B cell (primary cell): ENCODE measurements around the gene NCOA1. TPM values are rescaled to one million over a fixed set of nuclear protein-coding genes. Genes with fewer than 3 reads are reported as not detected.

ENCODE experiments used
- ATAC-seq: fragments of 200-7000 bp; cut with Tn5 transposase; one replicate; pipeline ENCODE4 v1.10.0; 2021; ENCODE audit warnings: low read depth, mild to moderate bottlenecking, moderate number of reproducible peaks, moderate library complexity
- CTCF ChIA-PET: fragments of 350-600 bp; sonication (Branson Sonifier 250); formaldehyde crosslinking; loops from one replicate; lab custom pipeline; 2021; ENCODE audit warnings: antibody characterized with exemption, inconsistent platforms; lab: Charles Lee
- POLR2A ChIA-PET: fragments of 350-600 bp; sonication (Branson Sonifier 250); formaldehyde crosslinking; loops from one replicate; lab custom pipeline; 2021; ENCODE audit warnings: antibody characterized with exemption; lab: Charles Lee
- DNase-seq: peaks from one replicate; pipeline ENCODE4 v3.0.0; 2013
- H2AFZ ChIP-seq: 2 replicates; pipeline ENCODE4 v1.6.1; 2012; ENCODE audit warnings: mild to moderate bottlenecking, low read depth, low read length; ENCODE audit not compliant: insufficient read depth, poor library complexity, severe bottlenecking
- H3K27ac ChIP-seq, 2 donors: 1 replicate in 1 of 2; 2 replicates in 1 of 2; pipeline ENCODE4 v1.5.1; 2012 to 2013; ENCODE audit warnings: low read length in 2 of 2, mild to moderate bottlenecking in 2 of 2, moderate library complexity in 1 of 2
- H3K27me3 ChIP-seq, 4 experiments: fragments of 200-600 bp in 1 of 4; sonication (generic) in 1 of 4; replicated peaks in 1 of 4; 1 replicate in 2 of 4; 2 replicates in 2 of 4; pipeline versions ENCODE4 v1.6.1 to v1.7.0; 2013 to 2016; ENCODE audit warnings: low read length in 3 of 4, mild to moderate bottlenecking in 2 of 4, mixed read lengths in 1 of 4, moderate library complexity in 1 of 4; ENCODE audit not compliant: insufficient read depth in 4 of 4, control insufficient read depth in 3 of 4; ENCODE audit errors: control extremely low read depth in 1 of 4
- H3K36me3 ChIP-seq, 2 experiments: replicated peaks in 1 of 2; 1 replicate in 1 of 2; 2 replicates in 1 of 2; pipeline versions ENCODE4 v1.6.1 to v1.7.1; 2013; ENCODE audit warnings: low read length in 1 of 2; ENCODE audit not compliant: insufficient read depth in 2 of 2, control insufficient read depth in 1 of 2; ENCODE audit errors: control extremely low read depth in 1 of 2, extremely low read depth in 1 of 2
- H3K4me1 ChIP-seq, 2 donors: fragments of 200-600 bp in 1 of 2; sonication (generic) in 1 of 2; 1 replicate in 1 of 2; 2 replicates in 1 of 2; pipeline versions ENCODE4 v1.5.1 to v1.6.1; 2013 to 2017; ENCODE audit warnings: low read length in 2 of 2; ENCODE audit not compliant: control insufficient read depth in 2 of 2, insufficient read depth in 2 of 2
- H3K4me2 ChIP-seq: replicated peaks from 2 replicates; pipeline ENCODE3; 2012; ENCODE audit warnings: mild to moderate bottlenecking, low read depth, low read length; ENCODE audit not compliant: poor library complexity, severe bottlenecking
- H3K4me3 ChIP-seq, 5 experiments: fragments of 200-600 bp in 1 of 5; sonication (generic) in 1 of 5; 1 replicate in 3 of 5; 2 replicates in 2 of 5; pipeline versions ENCODE4 v1.5.1 to v1.7.0; 2011 to 2016; ENCODE audit warnings: low read length in 4 of 5, mild to moderate bottlenecking in 4 of 5, low read depth in 2 of 5, control low read depth in 1 of 5, moderate library complexity in 1 of 5; ENCODE audit not compliant: insufficient read depth in 1 of 5; ENCODE audit errors: control extremely low read depth in 1 of 5, extremely low read depth in 1 of 5
- H3K79me2 ChIP-seq: fragments of 200-600 bp; sonication (generic); one replicate; pipeline ENCODE4 v1.6.0; 2016; ENCODE audit warnings: low read length; ENCODE audit not compliant: control insufficient read depth, insufficient read depth
- H3K9ac ChIP-seq: fragments of 200-600 bp; sonication (generic); 2 replicates; pipeline ENCODE4 v1.6.1; 2017; ENCODE audit warnings: mild to moderate bottlenecking, low read length, moderate library complexity
- H3K9me3 ChIP-seq, 3 donors: one replicate each; pipeline versions ENCODE4 v1.6.1 to v1.7.1; 2013; ENCODE audit warnings: low read length in 2 of 3; ENCODE audit not compliant: control insufficient read depth in 2 of 3, insufficient read depth in 1 of 3; ENCODE audit errors: control extremely low read depth in 1 of 3
- H4K20me1 ChIP-seq: 2 replicates; pipeline ENCODE4 v1.6.0; 2012; ENCODE audit warnings: mild to moderate bottlenecking, low read length; ENCODE audit not compliant: insufficient read depth, control insufficient read depth, poor library complexity, severe bottlenecking
- H3K27ac Mint-ChIP-seq: one replicate; pipeline ENCODE4 v1.8.0; 2021; ENCODE audit warnings: mixed read lengths
- H3K27me3 Mint-ChIP-seq: one replicate; pipeline ENCODE4 v1.8.0; 2021; ENCODE audit warnings: mixed read lengths
- H3K4me1 Mint-ChIP-seq: one replicate; pipeline ENCODE4 v1.8.0; 2021; ENCODE audit warnings: mixed read lengths
- H3K4me3 Mint-ChIP-seq: one replicate; pipeline ENCODE4 v1.8.0; 2021; ENCODE audit warnings: mixed read lengths
- H3K9me3 Mint-ChIP-seq: one replicate; pipeline ENCODE4 v1.8.0; 2022; ENCODE audit warnings: mixed read lengths; ENCODE audit not compliant: insufficient read depth
- EZH2 ChIP-seq: IDR thresholded peaks from 2 replicates; pipeline ENCODE4 v1.6.1; 2012; ENCODE audit warnings: borderline replicate concordance, low read depth, mild to moderate bottlenecking, moderate library complexity, low read length; ENCODE audit not compliant: insufficient read depth, poor library complexity, severe bottlenecking
- WGBS: methylation state at CpG from one replicate; pipeline ENCODE4 v1.1.5; 2013; ENCODE audit warnings: missing lambda C conversion rate; ENCODE audit not compliant: insufficient coverage; 5-methylcytosine and 5-hydroxymethylcytosine counted together
- intact Hi-C: fragments of 100-400 bp; cut with micrococcal nuclease; formaldehyde crosslinking; loops from one replicate; pipeline ENCODE4 v1.10.0; 2022
- polyA plus RNA-seq: library from polyadenylated mRNA; depleted of rRNA; stranded (reverse); fragments of >200 nt; gene quantifications from 2 replicates; pipeline ENCODE4 v1.2.3, GENCODE V29; 2012
- total RNA-seq, 2 donors: library from RNA; stranded (reverse); fragments of 120-200 nt in 1 of 2; gene quantifications; 1 replicate in 1 of 2; 2 replicates in 1 of 2; pipeline versions ENCODE4 v1.2.3 to v1.2.4, GENCODE V29; 2013 to 2022
- TF ChIP-seq, protein P1 (sequence below): fragments of 200-600 bp; IDR thresholded peaks from one replicate; pipeline ENCODE4 v1.8.0; 2022; ENCODE audit warnings: antibody characterized with exemption, mild to moderate bottlenecking

NCOA1 gene
- total and polyA plus RNA-seq, 2 donors (not counting 1 experiment from before 2014, with no cell fraction given), result 11.6 to 49.1 TPM

DNA sequence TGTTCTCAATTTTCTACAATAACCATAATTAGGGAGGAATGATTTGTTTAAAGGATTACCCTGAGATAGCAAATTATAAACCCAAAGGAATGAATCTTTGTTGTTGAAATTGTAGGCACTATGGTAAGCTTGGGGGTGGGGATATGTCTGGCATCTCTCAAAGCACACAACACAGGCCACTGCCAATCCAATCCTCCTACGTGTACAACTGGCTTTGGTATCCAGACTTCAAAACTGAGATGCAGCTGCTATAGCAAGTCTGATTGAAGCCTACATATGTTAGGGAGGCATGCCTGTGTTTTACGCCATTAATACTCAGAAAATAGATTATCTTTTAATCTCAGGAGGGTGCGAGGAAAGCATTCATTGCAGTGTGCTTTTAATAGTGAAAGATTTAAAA lies 5.9 kb upstream of the NCOA1 start:
- Histone ChIP-seq H3K79me2 (peaks cover 14% of the 10 kb centered on the region), H3K4me1 (peaks cover 10 to 11% of the 10 kb centered on the region in 2 donors), H3K4me2 (no peak overlapping the region), H3K36me3 (no peaks in the 10 kb centered on the region), H3K27ac (no peak overlapping the region), H3K27me3 (peaks cover 0 to 4% (median 0%) of the 10 kb centered on the region in 4 experiments), H2AFZ (no peak overlapping the region), H4K20me1 (no peaks in the 10 kb centered on the region), H3K9ac (no peak overlapping the region), H3K4me3 (no peak overlapping the region), H3K9me3 (no peaks in the 10 kb centered on the region)
- Mint-ChIP-seq H3K27ac (no peak overlapping the region), H3K4me1 (peaks cover 13% of the 10 kb centered on the region), H3K27me3 (peaks cover 10% of the 10 kb centered on the region), H3K9me3 (no peaks in the 10 kb centered on the region), H3K4me3 (no peak overlapping the region)
- ChIA-PET POLR2A (no interaction called here), CTCF (no interaction called here)
- no peak for DNase-seq
- intact Hi-C loops, result no loop called here
- WGBS, result no CpG with 5 or more reads among the region's 3 CpGs
- ATAC-seq, result no peak
- TF ChIP-seq EZH2, result no peak
- TF ChIP-seq, protein P1, sequence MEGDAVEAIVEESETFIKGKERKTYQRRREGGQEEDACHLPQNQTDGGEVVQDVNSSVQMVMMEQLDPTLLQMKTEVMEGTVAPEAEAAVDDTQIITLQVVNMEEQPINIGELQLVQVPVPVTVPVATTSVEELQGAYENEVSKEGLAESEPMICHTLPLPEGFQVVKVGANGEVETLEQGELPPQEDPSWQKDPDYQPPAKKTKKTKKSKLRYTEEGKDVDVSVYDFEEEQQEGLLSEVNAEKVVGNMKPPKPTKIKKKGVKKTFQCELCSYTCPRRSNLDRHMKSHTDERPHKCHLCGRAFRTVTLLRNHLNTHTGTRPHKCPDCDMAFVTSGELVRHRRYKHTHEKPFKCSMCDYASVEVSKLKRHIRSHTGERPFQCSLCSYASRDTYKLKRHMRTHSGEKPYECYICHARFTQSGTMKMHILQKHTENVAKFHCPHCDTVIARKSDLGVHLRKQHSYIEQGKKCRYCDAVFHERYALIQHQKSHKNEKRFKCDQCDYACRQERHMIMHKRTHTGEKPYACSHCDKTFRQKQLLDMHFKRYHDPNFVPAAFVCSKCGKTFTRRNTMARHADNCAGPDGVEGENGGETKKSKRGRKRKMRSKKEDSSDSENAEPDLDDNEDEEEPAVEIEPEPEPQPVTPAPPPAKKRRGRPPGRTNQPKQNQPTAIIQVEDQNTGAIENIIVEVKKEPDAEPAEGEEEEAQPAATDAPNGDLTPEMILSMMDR, result no peak

DNA sequence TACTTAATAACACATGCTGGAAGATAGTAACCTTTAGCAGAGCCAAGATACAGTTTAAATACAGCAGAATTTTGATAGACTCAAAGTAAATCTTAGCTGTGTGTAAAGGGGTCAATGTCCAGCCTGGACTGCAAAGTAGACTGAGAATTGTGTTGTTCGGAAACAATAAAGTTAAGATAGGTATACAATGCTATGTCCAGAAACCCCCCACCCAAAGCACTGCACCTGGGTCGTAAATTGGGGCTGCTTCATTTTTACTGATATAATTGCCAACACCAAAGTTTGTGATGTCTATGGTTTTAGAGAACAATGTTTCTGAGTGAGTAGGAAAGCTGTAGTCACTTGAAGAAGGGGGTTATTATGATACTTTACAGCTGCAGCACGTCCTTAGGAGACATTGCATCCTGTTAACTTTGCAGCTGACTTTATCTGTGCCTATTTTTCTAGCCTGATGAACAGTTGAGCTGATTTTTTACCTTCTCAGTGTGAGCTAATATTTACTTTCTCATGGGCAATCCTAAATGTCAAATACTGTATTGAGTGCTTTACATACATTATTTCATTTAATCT lies 4.3 kb upstream of the NCOA1 start:
- Mint-ChIP-seq H3K27me3 (peaks cover 3% of the 10 kb centered on the region), H3K4me1 (peaks cover 17% of the 10 kb centered on the region), H3K9me3 (no peaks in the 10 kb centered on the region), H3K4me3 (no peak overlapping the region), H3K27ac (no peak overlapping the region)
- H4K20me1 ChIP-seq, result no peaks in the 10 kb centered on the region
- CTCF ChIA-PET, result no interaction called here
- no peaks in the 10 kb centered on the region for H3K36me3 ChIP-seq
- H3K79me2 ChIP-seq, result peaks cover 14% of the 10 kb centered on the region
- H3K4me1 ChIP-seq, result peaks cover 13 to 16% of the 10 kb centered on the region in 2 donors
- intact Hi-C loops, result no loop called here
- POLR2A ChIA-PET, result no interaction called here
- no peak overlapping the region for H3K4me3 ChIP-seq
- ATAC-seq (no peak), DNase-seq (no peak)
- H3K27ac ChIP-seq, result no peak overlapping the region
- TF ChIP-seq, protein P1, result no peak
- no peak for TF ChIP-seq EZH2
- H3K27me3 ChIP-seq, result no peaks in the 10 kb centered on the region
- H3K9me3 ChIP-seq, result no peaks in the 10 kb centered on the region
- no peak overlapping the region for H3K9ac ChIP-seq
- 90% methylated on average over 1 of the region's 3 CpGs for WGBS
- H3K4me2 ChIP-seq, result no peak overlapping the region
- no peak overlapping the region for H2AFZ ChIP-seq
